SU-DHL-6 (cell line): Measurements from ENCODE around the gene PARP12.

ENCODE experiments used
- H2AFZ ChIP-seq: fragments of 200-600 bp; sonication (generic); 2 replicates; pipeline ENCODE4 v1.6.1; 2014; ENCODE audit warnings: low read depth, mild to moderate bottlenecking, moderate library complexity, mixed read lengths, antibody characterized with exemption, low read length; ENCODE audit not compliant: severe bottlenecking
- H3F3A ChIP-seq: fragments of 200-600 bp; shearing (Covaris generic); 2 replicates; pipeline ENCODE4 v1.6.0; 2016; ENCODE audit warnings: antibody characterized with exemption, mild to moderate bottlenecking; ENCODE audit not compliant: insufficient read depth
- H3K27ac ChIP-seq: fragments of 200-600 bp; sonication (generic); 2 replicates; pipeline ENCODE4 v1.5.1; 2016; ENCODE audit warnings: low read depth, mild to moderate bottlenecking, low read length, moderate library complexity, mixed read lengths
- H3K27me3 ChIP-seq: fragments of 200-600 bp; sonication (generic), shearing (Covaris generic); 2 replicates; pipeline ENCODE4 v1.6.0; 2014; ENCODE audit warnings: mild to moderate bottlenecking, low read length
- H3K36me3 ChIP-seq: fragments of 200-600 bp; sonication (generic); 2 replicates; pipeline ENCODE4 v1.6.1; 2014; ENCODE audit warnings: mild to moderate bottlenecking, low read length, mixed read lengths
- H3K4me2 ChIP-seq: fragments of 300-600, 200-600 bp; shearing (Covaris generic), sonication (generic); 2 replicates; pipeline ENCODE4 v1.6.0; 2014; ENCODE audit warnings: low read length, low read depth, mild to moderate bottlenecking; ENCODE audit not compliant: poor library complexity, severe bottlenecking
- H3K4me3 ChIP-seq: fragments of 200-600 bp; sonication (generic); 2 replicates; pipeline ENCODE4 v1.5.1; 2014; ENCODE audit warnings: antibody characterized with exemption, low read length, mild to moderate bottlenecking, mixed read lengths; ENCODE audit not compliant: insufficient read depth, poor library complexity, severe bottlenecking
- H3K79me2 ChIP-seq: fragments of 200-600 bp; sonication (generic); 2 replicates; pipeline ENCODE4 v1.6.1; 2014; ENCODE audit warnings: mild to moderate bottlenecking, low read length, moderate library complexity; ENCODE audit not compliant: insufficient read depth
- H3K9ac ChIP-seq: fragments of 200-600 bp; sonication (generic); 2 replicates; pipeline ENCODE4 v1.7.0; 2014; ENCODE audit warnings: mild to moderate bottlenecking, low read length
- H3K9me2 ChIP-seq: fragments of 200-600 bp; sonication (generic); replicated peaks from 2 replicates; pipeline ENCODE4 v1.6.1; 2014; ENCODE audit warnings: low read length; ENCODE audit not compliant: insufficient read depth
- H3K9me3 ChIP-seq: fragments of 200-600 bp; sonication (generic); 2 replicates; pipeline ENCODE4 v1.6.1; 2014; ENCODE audit warnings: low read length, mixed read lengths; ENCODE audit not compliant: insufficient read depth
- H4K20me1 ChIP-seq: fragments of 200-600 bp; sonication (generic); 2 replicates; pipeline ENCODE4 v1.6.1; 2014; ENCODE audit warnings: low read depth, mild to moderate bottlenecking, antibody characterized with exemption, low read length, moderate library complexity, mixed read lengths
- EZH2phosphoT487 ChIP-seq: fragments of 200-600 bp; sonication (generic), shearing (Covaris generic); conservative IDR thresholded peaks from 2 replicates; pipeline ENCODE4 v1.6.1; 2018; ENCODE audit warnings: mild to moderate bottlenecking, antibody characterized with exemption, low read length, moderate library complexity, mixed read lengths
- TF ChIP-seq, protein P1 (sequence below): fragments of 200-600 bp; sonication (generic); IDR thresholded peaks from one replicate; pipeline ENCODE4 v1.5.1; 2017; ENCODE audit warnings: antibody characterized with exemption, mild to moderate bottlenecking, low read length, moderate library complexity; ENCODE audit not compliant: insufficient read depth, poor library complexity, severe bottlenecking

Gene PARP12

DNA sequence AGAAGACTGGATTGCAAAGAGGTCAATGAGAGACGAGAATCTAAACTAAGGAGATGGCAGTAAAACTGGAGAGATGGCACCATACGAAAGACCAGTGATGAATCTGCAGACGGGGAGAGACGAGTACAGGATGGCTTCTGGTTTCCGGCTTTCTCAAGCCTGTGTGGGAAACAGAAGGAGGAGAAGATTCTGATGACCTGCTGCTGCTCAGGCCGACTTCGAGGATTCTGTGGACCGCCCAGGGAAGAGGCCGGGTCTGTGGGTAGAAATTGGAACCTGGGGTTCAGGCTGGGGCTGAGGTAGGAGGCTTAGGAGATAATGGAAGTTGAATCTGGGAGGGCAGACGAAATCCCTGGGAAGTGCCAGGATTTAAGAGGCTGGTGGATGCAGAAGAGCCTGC, 48.6 kb downstream of the PARP12 start:
- Histone ChIP-seq H3K9me2 (no peaks in the 10 kb centered on the region), H3K9ac (no peak overlapping the region), H3K36me3 (no peaks in the 10 kb centered on the region), H3K27me3 (no peaks in the 10 kb centered on the region), H3K27ac (no peak overlapping the region), H2AFZ (no peak overlapping the region), H3K4me3 (no peak overlapping the region), H3K4me2 (no peak overlapping the region), H3K9me3 (no peaks in the 10 kb centered on the region), H3F3A (no peaks in the 10 kb centered on the region), H3K79me2 (no peaks in the 10 kb centered on the region), H4K20me1 (no peaks in the 10 kb centered on the region)
- TF ChIP-seq, protein P1, sequence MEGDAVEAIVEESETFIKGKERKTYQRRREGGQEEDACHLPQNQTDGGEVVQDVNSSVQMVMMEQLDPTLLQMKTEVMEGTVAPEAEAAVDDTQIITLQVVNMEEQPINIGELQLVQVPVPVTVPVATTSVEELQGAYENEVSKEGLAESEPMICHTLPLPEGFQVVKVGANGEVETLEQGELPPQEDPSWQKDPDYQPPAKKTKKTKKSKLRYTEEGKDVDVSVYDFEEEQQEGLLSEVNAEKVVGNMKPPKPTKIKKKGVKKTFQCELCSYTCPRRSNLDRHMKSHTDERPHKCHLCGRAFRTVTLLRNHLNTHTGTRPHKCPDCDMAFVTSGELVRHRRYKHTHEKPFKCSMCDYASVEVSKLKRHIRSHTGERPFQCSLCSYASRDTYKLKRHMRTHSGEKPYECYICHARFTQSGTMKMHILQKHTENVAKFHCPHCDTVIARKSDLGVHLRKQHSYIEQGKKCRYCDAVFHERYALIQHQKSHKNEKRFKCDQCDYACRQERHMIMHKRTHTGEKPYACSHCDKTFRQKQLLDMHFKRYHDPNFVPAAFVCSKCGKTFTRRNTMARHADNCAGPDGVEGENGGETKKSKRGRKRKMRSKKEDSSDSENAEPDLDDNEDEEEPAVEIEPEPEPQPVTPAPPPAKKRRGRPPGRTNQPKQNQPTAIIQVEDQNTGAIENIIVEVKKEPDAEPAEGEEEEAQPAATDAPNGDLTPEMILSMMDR = no peak
- no peak for TF ChIP-seq EZH2phosphoT487

DNA sequence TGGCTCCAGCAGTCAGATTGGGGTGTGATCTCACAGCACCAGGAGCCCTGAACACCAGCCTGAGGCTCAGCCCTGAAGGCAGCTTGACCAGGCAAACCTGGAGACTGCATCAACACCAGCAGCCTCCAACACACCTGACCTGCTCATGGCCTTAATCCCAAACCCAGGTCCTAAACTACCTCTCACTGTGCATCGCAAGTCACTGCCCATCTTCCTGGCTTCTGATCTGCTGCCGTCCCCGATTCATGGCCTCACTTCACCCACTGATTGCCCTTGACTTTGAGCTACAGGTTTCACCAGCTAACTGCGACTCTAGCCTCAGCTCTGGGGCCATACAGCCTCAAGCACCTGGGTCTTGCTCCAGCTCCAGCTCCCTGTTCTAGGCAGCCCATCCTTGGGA, 49.1 kb downstream of the PARP12 start:
- no peak overlapping the region for H3K27ac ChIP-seq
- H3F3A ChIP-seq = no peaks in the 10 kb centered on the region
- H3K9me2 ChIP-seq = no peaks in the 10 kb centered on the region
- H3K4me2 ChIP-seq = no peak overlapping the region
- no peaks in the 10 kb centered on the region for H3K36me3 ChIP-seq
- no peaks in the 10 kb centered on the region for H3K27me3 ChIP-seq
- H3K4me3 ChIP-seq = no peak overlapping the region
- no peaks in the 10 kb centered on the region for H3K79me2 ChIP-seq
- H3K9me3 ChIP-seq = no peaks in the 10 kb centered on the region
- H2AFZ ChIP-seq = no peak overlapping the region
- H4K20me1 ChIP-seq = no peaks in the 10 kb centered on the region
- no peak overlapping the region for H3K9ac ChIP-seq
- TF ChIP-seq, protein P1 = no peak
- TF ChIP-seq EZH2phosphoT487 = no peak

DNA sequence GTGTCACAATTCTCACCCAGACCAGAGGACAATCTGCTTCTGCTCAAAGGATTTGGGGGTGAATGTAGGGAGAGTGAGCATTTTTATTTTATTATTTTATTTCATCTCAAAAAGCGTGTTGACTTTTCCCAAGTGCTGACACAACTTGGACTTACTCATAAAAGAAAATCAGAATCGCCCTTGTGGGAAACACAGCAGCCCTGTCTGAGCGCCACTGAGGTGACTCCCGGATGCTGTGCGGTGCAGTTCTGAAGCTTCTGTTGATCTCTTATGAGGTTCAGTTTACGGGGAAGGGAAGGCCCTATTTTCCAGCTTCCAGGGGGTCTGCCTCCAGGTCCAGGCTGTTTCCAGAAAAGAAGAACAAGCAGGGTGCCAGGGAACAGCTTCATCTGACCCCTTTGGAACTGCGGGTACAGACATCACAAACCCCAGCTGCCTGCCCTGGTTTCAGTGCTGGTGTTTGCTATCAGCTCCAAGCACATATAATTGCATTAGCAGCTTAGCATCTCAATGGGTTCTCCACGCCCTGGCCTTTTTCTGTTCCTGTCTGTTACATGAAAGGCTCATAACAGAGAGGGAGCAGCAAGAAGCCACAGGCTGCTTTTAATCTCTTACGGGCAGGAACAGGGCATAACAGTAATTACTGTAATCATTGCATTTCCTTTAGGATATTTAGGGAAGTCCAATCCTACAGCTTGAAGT, 52.4 kb downstream of the PARP12 start:
- no peak overlapping the region for H3K4me3 ChIP-seq
- TF ChIP-seq, protein P1 = no peak
- no peak for TF ChIP-seq EZH2phosphoT487
- H3K79me2 ChIP-seq = no peaks in the 10 kb centered on the region

More for the DNA sequence above, 52.4 kb downstream of the PARP12 start:
- Histone ChIP-seq H2AFZ (no peak overlapping the region), H3K9me3 (no peaks in the 10 kb centered on the region), H4K20me1 (no peaks in the 10 kb centered on the region), H3K27ac (no peak overlapping the region), H3K4me2 (no peak overlapping the region), H3K9me2 (no peaks in the 10 kb centered on the region), H3K36me3 (no peaks in the 10 kb centered on the region), H3K27me3 (no peaks in the 10 kb centered on the region), H3K9ac (no peak overlapping the region), H3F3A (no peaks in the 10 kb centered on the region)
